Stimulated activated CD4-positive, alpha-beta T cell treated with anti-CD3 and anti-CD28 coated beads, Interleukin-2, amount 100 ng/mL, for 4 hours (primary cell): ENCODE results near the gene BRF1.

Experiments used
- DNase-seq: peaks from one replicate; pipeline ENCODE4 v3.0.0-alpha.2; 2020; ENCODE audit warnings: low read depth

The BRF1 gene

DNA sequence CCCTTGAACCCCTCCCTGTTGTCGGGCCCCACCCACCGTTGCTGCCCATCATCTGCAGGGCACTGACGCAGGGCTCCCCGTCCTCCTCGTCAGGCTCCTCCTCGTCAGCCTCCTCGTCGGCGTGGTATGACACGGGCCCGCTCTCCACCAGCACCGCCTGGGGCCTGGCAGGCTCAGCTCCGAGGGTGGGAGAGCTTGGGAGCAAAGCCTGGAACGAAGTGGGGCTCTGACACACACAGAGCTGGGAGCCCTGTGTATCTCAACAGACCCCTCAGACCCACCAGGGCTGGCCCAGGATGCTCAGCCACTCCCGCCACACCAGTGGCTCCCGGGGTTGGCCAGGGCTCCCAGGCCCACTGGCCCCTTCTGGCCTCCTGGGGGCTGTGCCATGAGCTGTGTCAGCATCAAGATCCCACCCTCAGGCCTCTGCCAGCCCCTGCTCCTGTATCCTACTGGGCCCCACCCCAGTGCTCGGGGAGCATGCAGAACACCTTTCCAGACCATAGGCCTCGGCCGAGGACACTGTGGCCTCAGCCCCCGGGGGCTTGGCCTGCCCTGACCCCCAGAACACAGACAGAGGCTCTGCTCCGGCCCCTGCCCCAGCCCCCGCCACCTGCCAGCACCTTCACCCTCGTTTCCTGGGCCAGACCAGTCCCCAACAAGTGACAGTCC is 89.6 kb downstream of the BRF1 start:
- no peak for DNase-seq

DNA sequence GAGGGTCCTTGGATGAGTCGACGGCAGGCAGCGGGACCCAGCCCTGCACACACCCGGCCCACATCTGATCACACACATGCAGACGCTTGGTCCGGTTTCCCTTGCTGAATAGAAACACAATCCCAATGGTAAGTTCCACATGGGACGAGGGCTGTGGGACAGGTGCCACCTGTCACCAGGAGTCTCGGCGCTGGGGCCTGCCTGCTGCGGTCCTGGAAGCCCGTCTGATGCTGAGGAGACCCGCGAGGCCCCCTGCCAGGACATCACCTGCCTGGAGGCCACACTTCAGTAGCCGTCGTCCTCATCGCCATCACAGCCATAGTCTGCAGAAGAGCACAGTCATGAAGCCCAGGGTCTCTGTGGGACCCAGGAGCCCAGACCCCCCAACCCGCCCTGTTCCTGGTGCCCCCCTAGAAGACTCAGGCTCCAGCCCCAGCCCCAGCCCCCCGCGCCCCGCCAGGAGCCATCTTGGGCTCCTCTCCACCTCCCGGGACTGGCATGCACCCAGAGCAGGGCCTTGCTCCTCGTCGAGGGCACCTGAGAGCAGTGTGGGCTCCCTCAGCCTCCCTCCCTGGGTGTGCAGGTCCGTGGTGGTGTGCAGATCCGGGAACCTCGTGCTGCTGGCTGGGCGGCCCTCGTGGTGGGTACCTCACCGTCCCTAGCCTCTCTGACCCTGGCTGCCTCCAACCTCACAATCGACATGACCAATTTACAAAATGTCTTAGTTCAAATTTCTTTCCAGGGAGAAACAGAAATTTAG is 90.4 kb downstream of the BRF1 start:
- DNase-seq = no peak

DNA sequence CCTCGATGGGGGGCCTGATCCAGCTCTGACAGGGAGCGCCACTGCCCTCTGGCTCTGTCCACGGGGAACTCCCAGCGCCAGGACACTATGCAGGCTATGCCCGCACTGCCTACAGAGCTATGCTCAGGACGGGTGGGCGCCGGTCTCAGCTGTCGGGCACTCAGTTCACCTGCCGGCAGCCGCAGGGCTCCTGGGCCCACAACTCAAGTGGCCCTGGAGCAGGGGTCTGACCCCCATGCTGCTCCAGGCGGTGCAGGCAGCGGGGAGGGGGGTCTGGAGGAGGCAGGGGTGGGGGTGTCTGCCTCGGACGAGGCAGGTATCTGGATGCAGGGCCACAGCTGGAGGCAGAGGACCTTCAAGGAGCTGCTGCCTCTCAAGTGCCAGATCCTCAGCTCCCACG is 91.2 kb downstream of the BRF1 start:
- no peak for DNase-seq

GRCh38 chr14:105209091-105209490 is 91.7 kb downstream of the BRF1 start:
- DNase-seq = no peak

DNA sequence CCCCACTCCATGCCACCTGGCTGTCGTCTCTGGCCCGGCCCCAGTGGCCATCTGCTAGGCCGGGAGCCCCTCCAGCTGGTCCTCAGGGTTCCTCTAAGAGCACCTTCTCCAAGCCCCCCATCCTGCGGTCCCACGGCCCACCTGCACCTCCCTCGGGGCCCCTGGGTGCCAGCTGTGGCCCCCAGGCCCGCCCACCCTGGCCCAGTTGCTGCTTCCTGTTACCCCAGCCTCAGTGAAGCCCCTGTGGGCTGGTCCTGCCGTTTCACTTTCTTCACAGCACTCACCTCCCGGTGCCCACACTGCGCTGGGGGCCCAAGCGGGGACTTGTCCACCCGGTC is 92.1 kb downstream of the BRF1 start:
- DNase-seq = no peak

- no peak for DNase-seq
Observed at GRCh38 chr14:105207996-105208737, 92.6 kb downstream of the BRF1 start.

DNA sequence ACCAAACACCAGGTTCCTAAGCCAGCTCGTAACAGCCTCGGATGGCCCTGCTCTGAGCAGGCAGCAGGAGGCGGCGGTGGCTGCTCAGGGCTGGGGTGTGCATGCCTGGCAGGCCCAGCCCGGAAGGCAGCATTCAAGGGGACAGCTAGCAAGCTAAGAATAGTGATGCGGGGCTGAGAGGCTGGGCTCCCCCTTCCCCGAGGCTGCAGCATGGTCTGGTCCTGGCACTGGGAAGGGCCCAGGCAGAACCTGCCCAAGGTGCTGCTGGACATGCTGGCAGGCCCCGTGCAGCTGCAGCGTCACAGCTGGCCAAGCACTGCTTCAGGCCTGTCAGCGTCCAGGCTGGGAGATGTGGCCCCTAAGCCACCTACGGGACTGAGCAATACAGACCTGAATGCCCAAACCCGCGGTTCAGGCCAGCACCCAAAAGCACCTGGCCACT is 93.3 kb downstream of the BRF1 start:
- no peak for DNase-seq

GRCh38 chr14:105206873-105207272 is 93.9 kb downstream of the BRF1 start:
- no peak for DNase-seq

DNA sequence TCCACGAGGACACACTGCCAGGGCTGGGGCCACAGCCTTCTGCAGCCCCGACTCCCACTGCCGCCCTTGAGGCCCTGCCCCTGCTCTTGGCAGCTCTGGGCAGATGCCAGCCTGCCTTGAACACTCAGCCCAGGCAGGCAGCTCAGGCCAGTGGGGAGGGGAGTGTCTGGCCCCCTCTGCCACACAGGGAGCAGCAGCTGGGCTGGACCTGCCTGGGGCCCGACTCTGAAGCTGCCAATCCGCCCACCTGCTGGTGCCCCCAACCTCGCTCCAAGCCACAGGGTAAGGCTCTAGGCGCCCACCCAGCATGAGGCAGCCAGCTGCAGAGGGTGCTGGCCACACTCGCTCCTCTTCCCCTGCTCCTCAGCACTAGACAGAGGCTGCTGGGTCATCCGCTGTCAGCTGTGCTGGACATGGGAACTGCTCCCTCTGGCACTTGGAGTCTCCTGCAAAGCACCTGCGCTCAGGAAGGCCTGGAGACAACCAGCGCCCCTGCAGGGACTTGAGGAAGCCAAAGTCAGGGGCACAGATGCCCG is 95.1 kb downstream of the BRF1 start:
- no peak for DNase-seq

GRCh38 chr14:105204931-105205672 is 95.7 kb downstream of the BRF1 start:
- DNase-seq = no peak

- no peak for DNase-seq
Observed at GRCh38 chr14:105204206-105204930, 96.4 kb downstream of the BRF1 start.

GRCh38 chr14:105203701-105204100 is 97.1 kb downstream of the BRF1 start:
- no peak for DNase-seq

- no peak for DNase-seq
Observed at GRCh38 chr14:105203057-105203531, 97.7 kb downstream of the BRF1 start.

DNA sequence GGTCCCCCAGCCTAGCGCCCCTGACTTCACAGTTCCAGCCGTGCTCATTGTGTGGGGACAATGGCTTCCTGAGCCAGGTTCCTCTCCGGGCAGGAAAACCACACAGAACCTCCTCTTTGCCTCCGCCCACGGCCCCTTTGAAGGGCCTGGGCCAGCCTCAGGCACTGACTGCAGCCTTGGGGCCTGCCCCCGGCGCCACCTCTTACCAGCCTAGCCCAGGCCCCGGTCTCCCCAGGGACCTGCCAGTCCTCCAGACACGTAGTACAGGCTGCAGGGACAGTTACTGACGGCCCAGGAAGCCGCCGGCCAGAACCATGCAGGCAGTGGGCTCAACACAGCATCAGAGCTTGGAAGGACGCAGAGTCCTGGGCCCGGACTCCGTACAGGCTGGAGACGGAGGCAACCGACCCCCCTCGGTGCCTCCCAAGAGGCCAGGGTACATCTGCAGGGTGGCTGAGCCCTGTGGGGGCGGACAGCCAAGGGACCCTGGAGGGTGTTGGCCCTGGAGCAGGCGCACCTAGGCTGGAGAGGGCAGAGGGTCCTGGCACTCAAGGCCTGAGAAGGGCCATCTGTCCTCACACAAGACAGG is 98.8 kb downstream of the BRF1 start:
- no peak for DNase-seq

- no peak for DNase-seq
Observed at GRCh38 chr14:105201156-105201924, 99.5 kb downstream of the BRF1 start.

DNA sequence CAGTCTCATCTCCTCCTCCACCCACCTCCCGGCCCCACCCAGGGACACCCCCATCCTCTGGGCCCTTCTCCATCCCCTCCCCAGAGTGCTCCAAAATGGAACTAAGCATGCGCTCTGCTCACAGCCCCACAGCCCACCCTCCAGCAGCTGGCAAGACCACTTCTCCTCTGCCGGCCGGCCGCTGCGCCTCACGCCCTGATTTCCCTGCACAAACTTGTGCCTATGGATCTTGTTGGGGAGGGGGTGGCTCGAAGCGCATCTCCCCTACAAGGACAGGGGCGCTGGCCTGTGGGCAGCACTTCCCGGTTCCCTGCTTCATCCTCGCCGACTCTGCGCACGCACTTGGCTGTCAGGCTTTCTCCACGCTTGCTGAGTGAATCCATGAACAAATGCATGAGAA is 100.2 kb downstream of the BRF1 start:
- DNase-seq = no peak

DNA sequence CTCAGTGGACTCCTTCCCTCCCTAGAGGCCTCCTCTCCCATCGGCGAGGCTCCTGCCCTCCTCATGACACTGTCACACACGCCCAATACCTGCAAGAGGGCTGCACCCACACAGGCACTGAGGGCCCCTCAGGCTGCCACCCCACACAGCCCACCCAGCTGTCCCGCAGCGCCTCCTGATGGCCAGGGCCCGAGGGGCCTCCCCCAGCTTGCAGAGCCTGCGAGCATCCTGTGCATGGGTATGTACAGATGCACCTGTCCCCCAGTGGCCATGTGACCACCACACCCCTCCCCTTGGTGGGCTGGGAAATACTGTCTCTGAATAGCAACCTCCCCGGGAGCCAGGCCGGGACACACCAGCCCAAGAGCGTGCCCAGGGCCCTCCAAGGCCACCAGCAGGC is 100.7 kb downstream of the BRF1 start:
- DNase-seq = no peak

DNA sequence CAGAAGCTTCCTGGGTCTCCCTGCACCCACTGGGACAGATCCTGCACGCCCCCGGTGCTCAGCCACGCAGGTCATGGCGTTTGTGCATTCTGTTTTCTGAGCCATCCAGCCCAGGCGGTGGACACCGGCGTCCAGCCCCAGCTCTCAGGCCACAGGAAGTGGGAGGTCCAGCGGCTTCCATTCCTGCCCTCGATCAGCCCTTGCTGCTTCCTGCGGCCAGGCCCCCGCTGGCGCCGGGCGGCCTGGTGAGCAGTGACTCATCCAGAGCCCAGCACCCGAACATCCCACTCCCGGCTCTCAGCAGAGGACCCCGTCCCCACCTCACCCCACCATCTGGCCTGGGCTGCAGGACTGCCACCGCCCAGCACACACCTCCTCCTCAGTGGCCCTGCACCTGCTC is 101.7 kb downstream of the BRF1 start:
- no peak for DNase-seq

DNA sequence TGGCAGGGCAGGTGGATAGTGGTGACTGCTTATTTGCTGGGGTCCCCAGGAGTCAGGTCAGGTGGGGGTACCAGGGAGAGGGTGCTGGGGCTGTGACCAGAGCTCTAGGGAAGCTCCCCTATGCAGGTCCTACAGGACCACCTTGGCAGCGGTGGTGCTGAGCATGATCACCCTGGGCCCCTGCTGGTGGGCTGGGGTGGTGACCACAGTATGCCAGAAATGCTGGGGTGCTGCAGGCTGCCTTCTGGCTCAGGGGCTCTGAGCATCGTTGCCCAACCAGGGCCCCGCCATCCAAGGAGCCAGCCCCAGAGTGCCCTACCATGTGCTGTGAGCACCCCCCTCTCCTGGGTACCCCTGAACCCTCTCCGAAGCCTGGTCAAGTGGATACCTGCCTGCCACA is 102.2 kb downstream of the BRF1 start:
- no peak for DNase-seq

GRCh38 chr14:105197211-105197641 is 103.6 kb downstream of the BRF1 start:
- no peak for DNase-seq
